ENCODE measurements around the gene ZMYND11.

- TF ChIP-seq CTCF (IDR thresholded peaks at IDR 0.05) (no peak), POLR2A (IDR thresholded peaks at IDR 0.05) (no peak)
Observed at GRCh38 chr10:269440-270074, 134.3 kb downstream of the ZMYND11 start.

Measured in stomach (tissue), 4 donors.